Left ventricle myocardium inferior (tissue), 1 donor: Measurements from ENCODE around the gene FAM217A. TPM values are rescaled to one million over a fixed set of nuclear protein-coding genes. Genes with fewer than 3 reads are reported as not detected.

Experiments used
- DNase-seq: peaks from one replicate; pipeline ENCODE4 v3.0.0-alpha.2; 2020
- H3K27ac ChIP-seq: fragments of 200-600 bp; replicated peaks from 2 replicates; pipeline ENCODE4 v1.8.0; 2021
- H3K27me3 ChIP-seq: fragments of 200-600 bp; 2 replicates; pipeline ENCODE4 v1.8.0; 2021; ENCODE audit warnings: low read depth
- H3K36me3 ChIP-seq: fragments of 200-600 bp; 2 replicates; pipeline ENCODE4 v1.8.0; 2021
- H3K4me1 ChIP-seq: fragments of 200-600 bp; 2 replicates; pipeline ENCODE4 v1.8.0; 2021
- H3K4me3 ChIP-seq: fragments of 200-600 bp; 2 replicates; pipeline ENCODE4 v1.8.0; 2021; ENCODE audit warnings: mild to moderate bottlenecking, moderate library complexity
- H3K9me3 ChIP-seq: fragments of 200-600 bp; replicated peaks from 2 replicates; pipeline ENCODE4 v1.8.0; 2021
- intact Hi-C: fragments of 100-400 bp; cut with micrococcal nuclease; formaldehyde crosslinking; loops from one replicate; pipeline ENCODE4 v1.11.0; 2022
- total RNA-seq: library from RNA; stranded (reverse); fragmentation: NEBNext Ultra II Directional; extraction: Animal tissue kit (Norgen Biotek cat#: 25700); gene quantifications from one replicate; pipeline ENCODE4 v1.2.1, GENCODE V29; 2021
- TF ChIP-seq, protein P1 (sequence below): fragments of 200-600 bp; IDR thresholded peaks from 2 replicates; pipeline ENCODE4 v1.8.0; 2021; ENCODE audit warnings: antibody characterized with exemption, mild to moderate bottlenecking, borderline replicate concordance
- donor health status: DM: no; HTN: yes; CAD: no; lungs with severe emphysema.

The FAM217A gene
- total RNA-seq, 1 donor from 2014 or later, result not detected

DNA sequence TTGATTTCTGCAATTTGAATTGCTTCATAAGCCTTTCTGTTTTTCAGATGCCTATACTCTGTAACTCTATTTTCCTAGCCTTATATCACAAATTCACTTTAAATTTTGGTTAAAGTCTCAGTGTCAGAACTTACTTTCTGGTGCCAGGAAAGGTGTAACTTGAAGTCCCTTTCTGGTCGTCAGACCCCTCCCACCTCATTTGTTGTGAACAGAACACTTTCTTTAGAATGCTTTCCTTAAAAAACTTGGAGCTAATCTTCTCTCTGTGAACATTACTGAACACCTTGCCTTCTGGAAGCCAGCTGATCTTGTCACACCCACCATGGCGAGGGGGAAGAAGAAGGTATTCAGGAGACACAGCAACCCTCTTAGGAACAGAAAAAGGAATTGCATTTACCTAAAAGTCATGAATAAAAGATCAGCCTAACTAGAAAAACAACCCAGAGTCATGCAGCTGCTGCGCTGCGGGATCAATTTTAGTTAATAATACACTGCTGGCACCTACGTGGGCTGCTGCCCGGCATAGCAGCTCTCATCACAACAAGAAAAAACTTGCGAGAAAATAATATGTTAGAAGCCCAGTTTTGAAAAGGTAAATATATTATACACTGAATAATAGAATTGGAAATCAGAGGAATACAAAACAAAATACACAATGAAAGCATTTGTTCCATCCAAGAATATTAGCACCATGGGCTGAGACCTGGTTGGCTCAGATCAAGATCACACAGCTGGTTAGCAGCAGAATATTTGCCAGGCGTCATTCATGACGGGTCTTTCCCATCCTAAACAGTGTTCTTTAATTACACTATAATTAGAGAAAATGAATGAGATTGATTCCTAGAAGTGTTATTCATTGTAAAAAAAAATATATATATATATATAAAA, 5.8 kb upstream of the FAM217A start:
- Histone ChIP-seq H3K4me1 (no peaks in the 10 kb centered on the region), H3K4me3 (no peak overlapping the region), H3K36me3 (no peaks in the 10 kb centered on the region), H3K27ac (no peak overlapping the region), H3K9me3 (no peaks in the 10 kb centered on the region), H3K27me3 (peaks cover under 1% of the 10 kb centered on the region)
- TF ChIP-seq, protein P1, sequence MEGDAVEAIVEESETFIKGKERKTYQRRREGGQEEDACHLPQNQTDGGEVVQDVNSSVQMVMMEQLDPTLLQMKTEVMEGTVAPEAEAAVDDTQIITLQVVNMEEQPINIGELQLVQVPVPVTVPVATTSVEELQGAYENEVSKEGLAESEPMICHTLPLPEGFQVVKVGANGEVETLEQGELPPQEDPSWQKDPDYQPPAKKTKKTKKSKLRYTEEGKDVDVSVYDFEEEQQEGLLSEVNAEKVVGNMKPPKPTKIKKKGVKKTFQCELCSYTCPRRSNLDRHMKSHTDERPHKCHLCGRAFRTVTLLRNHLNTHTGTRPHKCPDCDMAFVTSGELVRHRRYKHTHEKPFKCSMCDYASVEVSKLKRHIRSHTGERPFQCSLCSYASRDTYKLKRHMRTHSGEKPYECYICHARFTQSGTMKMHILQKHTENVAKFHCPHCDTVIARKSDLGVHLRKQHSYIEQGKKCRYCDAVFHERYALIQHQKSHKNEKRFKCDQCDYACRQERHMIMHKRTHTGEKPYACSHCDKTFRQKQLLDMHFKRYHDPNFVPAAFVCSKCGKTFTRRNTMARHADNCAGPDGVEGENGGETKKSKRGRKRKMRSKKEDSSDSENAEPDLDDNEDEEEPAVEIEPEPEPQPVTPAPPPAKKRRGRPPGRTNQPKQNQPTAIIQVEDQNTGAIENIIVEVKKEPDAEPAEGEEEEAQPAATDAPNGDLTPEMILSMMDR, result no peak
- intact Hi-C loops, result no loop called here
- no peak for DNase-seq

DNA sequence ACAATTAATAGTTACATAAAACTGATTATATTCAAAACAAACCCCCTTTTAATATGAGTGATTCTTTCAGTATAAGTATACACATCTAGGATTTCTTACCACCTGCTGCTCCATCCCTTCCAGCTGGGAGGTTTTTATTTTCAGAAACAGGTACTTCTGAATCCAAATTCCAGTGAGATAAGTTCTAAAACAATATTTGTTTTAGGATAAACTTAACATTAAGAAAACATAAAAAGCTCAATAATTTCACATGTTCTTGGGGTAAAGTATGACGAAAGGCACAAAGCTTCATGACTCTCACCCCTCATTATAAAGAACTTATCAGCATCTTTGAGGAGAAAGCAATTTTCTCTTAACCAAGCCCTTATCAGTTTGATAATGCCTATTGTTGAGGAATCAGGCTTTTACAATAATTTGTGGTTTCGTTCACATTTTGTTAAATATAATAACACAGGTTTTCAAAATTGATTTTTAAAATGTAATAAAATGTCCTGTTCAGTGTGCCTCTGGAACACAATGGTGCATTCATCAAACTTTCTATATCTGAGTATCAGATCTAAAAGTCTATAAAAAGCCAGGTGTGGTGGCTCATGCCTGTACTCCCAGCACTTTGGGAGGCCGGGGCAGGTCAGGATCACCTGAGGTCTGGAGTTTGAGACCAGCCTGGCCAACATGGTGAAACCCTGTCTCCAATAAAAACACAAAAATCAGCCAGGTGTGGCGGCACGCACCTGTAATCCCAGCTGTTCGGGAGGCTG, 4.3 kb downstream of the FAM217A start:
- peaks cover 37% of the 10 kb centered on the region for H3K27me3 ChIP-seq
- no peak for DNase-seq
- no peaks in the 10 kb centered on the region for H3K36me3 ChIP-seq
- intact Hi-C loops, result no loop called here
- H3K9me3 ChIP-seq, result no peaks in the 10 kb centered on the region
- TF ChIP-seq, protein P1, result no peak
- no peak overlapping the region for H3K4me3 ChIP-seq
- no peak overlapping the region for H3K27ac ChIP-seq
- no peaks in the 10 kb centered on the region for H3K4me1 ChIP-seq

DNA sequence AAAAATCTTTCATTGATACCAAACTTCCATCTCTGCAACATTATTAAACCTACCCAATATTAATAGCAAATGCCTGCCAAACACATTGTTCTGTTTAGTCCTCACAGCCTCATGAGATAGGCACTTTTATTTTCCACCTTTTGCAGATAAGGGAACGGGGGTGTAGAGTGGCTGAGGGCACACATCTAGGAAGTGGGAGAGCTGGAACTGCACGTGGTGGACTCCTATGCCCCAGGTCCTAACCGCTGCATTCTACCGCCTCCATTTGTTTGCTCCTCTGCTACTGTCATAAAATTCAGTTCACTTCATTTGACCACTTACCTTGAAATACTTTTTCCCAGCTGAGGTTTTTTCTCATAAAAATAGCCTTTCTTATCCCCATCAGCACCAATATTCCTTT, 7.6 kb downstream of the FAM217A start:
- TF ChIP-seq, protein P1, result no peak
- H3K4me1 ChIP-seq, result no peaks in the 10 kb centered on the region
- intact Hi-C loops, result no loop called here
- no peak for DNase-seq
- H3K27me3 ChIP-seq, result peaks cover 4% of the 10 kb centered on the region
- no peaks in the 10 kb centered on the region for H3K36me3 ChIP-seq
- no peak overlapping the region for H3K27ac ChIP-seq
- H3K9me3 ChIP-seq, result no peaks in the 10 kb centered on the region
- no peak overlapping the region for H3K4me3 ChIP-seq

DNA sequence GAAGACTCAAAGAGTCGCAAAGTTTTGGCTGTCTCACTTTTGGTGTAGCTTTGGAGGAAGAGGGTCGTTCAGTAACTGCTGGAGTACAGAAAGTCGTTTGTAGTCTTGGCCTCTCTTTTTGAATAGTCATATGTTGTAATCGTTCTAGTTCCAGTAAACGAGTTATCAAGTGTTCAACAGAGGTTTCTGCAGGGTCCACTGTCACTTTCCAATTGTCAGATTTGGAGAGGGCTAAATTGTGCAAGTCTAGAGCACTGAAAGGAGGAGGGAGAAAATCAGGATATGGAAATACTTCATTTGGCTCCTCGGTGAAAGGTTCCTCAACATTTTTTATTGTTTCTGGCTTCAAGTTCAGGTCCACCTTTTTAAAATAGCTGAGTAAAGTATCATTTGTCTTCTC, 9.7 kb downstream of the FAM217A start:
- no peaks in the 10 kb centered on the region for H3K27me3 ChIP-seq
- intact Hi-C loops, result loop anchor here (10.0 kb wide), 1 partner anchor 56 kb away; no protein-coding TSS in a partner anchor
- H3K36me3 ChIP-seq, result peaks cover 13% of the 10 kb centered on the region
- H3K4me1 ChIP-seq, result no peaks in the 10 kb centered on the region
- H3K9me3 ChIP-seq, result no peaks in the 10 kb centered on the region
- no peak for DNase-seq
- TF ChIP-seq, protein P1, result no peak
- no peak overlapping the region for H3K27ac ChIP-seq
- H3K4me3 ChIP-seq, result no peak overlapping the region

DNA sequence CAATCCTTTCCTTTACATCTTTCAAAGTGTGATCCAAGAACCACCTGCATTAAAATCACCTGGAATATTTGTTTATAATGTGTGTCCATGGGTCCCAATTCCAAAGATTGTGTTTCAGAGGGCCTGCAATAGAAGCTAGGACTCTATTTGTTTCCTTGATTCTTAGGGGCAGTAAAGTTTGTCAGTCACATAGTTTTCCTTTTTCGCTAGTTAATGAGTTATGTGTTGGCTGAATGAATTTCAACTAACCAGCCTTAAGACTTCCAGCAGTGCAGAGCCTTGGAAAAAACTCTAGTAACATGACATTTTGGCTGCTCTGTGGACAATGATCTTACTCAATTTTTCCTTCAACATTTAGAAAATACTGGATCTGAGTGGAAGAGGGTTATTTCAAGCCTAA, 11.3 kb downstream of the FAM217A start:
- no peak overlapping the region for H3K4me3 ChIP-seq
- H3K27me3 ChIP-seq, result no peaks in the 10 kb centered on the region
- peaks cover 29% of the 10 kb centered on the region for H3K36me3 ChIP-seq
- TF ChIP-seq, protein P1, result no peak
- no peak overlapping the region for H3K27ac ChIP-seq
- no peaks in the 10 kb centered on the region for H3K9me3 ChIP-seq
- DNase-seq, result no peak
- H3K4me1 ChIP-seq, result no peaks in the 10 kb centered on the region
- intact Hi-C loops, result loop anchor here (10.0 kb wide), 1 partner anchor 57 kb away; no protein-coding TSS in a partner anchor
